ENCODE results near the gene DPEP3. TPM values are rescaled to one million over a fixed set of nuclear protein-coding genes. Genes with fewer than 3 reads are reported as not detected.

Gene DPEP3
- total RNA-seq, 1 experiment from 2014 or later = 1.6 TPM

DNA sequence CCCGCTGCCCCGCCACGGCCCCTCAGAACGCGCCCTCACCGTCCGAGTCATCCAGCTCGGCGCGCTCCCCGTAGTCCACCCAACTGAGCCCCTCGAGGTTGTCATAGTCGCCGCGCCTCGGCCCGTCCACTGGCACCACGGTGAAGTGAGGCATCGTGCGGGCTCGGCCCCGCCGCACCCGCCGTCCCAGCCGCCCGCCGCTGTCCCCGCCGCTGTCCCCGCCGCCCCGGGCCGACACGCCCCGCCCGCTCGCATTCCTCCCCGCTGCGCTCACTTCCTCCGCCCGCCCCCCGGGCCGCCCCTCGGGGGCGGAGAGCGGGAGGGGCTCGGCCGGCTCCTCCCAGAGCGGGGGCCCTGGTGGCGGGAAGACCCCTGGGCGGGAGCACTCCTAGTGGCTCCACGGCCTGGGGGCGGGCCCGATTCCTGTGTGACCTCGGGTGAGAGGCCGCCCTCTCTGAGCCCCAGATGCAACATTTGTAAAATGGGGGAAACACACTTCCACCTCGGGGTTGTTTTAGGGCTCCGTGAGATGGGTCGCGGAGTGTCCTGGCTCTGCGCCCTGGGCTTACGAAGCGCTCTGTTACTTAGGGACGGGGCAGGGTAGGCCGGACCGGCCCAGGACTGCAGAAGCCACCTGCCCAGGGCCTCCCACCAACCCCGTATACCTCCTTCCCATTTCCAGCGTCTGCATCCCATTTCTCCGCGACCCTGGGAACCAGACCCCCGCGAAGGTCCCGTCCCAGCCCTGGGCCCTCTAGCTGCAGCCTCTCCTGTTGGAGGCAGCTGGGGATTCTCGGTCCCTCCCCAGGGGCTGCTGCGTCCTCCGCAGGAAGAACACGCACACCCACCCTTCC, 11.7 kb downstream of the DPEP3 start, which contains the start of gene SLC12A4 (continued):
- TF ChIP-seq, protein P1, sequence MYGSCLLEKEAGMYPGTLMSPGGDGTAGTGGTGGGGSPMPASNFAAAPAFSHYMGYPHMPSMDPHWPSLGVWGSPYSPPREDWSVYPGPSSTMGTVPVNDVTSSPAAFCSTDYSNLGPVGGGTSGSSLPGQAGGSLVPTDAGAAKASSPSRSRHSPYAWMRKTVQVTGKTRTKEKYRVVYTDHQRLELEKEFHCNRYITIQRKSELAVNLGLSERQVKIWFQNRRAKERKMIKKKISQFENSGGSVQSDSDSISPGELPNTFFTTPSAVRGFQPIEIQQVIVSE (CRISPR knock-in tag; IDR thresholded peaks at IDR 0.05; ENCODE audit: borderline replicate concordance) = no peak
- no peak for TF ChIP-seq SOX15 (CRISPR knock-in tag; IDR thresholded peaks at IDR 0.05)
- TF ChIP-seq NFYB (CRISPR knock-in tag; conservative IDR thresholded peaks at IDR 0.05; ENCODE audit: low read depth) = no peak
- TF ChIP-seq ZNF138 (CRISPR knock-in tag; conservative IDR thresholded peaks at IDR 0.05) = no peak
- TF ChIP-seq, protein P2, sequence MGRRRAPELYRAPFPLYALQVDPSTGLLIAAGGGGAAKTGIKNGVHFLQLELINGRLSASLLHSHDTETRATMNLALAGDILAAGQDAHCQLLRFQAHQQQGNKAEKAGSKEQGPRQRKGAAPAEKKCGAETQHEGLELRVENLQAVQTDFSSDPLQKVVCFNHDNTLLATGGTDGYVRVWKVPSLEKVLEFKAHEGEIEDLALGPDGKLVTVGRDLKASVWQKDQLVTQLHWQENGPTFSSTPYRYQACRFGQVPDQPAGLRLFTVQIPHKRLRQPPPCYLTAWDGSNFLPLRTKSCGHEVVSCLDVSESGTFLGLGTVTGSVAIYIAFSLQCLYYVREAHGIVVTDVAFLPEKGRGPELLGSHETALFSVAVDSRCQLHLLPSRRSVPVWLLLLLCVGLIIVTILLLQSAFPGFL (CRISPR knock-in tag; IDR thresholded peaks at IDR 0.05; ENCODE audit: borderline replicate concordance) = no peak
- TF ChIP-seq IRF2 (CRISPR knock-in tag; IDR thresholded peaks at IDR 0.05; ENCODE audit: borderline replicate concordance, low read depth) = no peak
- TF ChIP-seq SMAD4 (CRISPR knock-in tag; IDR thresholded peaks at IDR 0.05) = no peak
- no peak for TF ChIP-seq ZNF671 (CRISPR knock-in tag; IDR thresholded peaks at IDR 0.05)
- TF ChIP-seq, protein P3, sequence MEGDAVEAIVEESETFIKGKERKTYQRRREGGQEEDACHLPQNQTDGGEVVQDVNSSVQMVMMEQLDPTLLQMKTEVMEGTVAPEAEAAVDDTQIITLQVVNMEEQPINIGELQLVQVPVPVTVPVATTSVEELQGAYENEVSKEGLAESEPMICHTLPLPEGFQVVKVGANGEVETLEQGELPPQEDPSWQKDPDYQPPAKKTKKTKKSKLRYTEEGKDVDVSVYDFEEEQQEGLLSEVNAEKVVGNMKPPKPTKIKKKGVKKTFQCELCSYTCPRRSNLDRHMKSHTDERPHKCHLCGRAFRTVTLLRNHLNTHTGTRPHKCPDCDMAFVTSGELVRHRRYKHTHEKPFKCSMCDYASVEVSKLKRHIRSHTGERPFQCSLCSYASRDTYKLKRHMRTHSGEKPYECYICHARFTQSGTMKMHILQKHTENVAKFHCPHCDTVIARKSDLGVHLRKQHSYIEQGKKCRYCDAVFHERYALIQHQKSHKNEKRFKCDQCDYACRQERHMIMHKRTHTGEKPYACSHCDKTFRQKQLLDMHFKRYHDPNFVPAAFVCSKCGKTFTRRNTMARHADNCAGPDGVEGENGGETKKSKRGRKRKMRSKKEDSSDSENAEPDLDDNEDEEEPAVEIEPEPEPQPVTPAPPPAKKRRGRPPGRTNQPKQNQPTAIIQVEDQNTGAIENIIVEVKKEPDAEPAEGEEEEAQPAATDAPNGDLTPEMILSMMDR (IDR thresholded peaks at IDR 0.05) = no peak
- TF ChIP-seq FOXJ3 (CRISPR knock-in tag; IDR thresholded peaks at IDR 0.05; ENCODE audit: borderline replicate concordance) = no peak
- TF ChIP-seq KAT7 (CRISPR knock-in tag; IDR thresholded peaks at IDR 0.05; ENCODE audit: borderline replicate concordance) = no peak
- no peak for TF ChIP-seq EMX1 (CRISPR knock-in tag; IDR thresholded peaks at IDR 0.05)
- TF ChIP-seq, protein P4, sequence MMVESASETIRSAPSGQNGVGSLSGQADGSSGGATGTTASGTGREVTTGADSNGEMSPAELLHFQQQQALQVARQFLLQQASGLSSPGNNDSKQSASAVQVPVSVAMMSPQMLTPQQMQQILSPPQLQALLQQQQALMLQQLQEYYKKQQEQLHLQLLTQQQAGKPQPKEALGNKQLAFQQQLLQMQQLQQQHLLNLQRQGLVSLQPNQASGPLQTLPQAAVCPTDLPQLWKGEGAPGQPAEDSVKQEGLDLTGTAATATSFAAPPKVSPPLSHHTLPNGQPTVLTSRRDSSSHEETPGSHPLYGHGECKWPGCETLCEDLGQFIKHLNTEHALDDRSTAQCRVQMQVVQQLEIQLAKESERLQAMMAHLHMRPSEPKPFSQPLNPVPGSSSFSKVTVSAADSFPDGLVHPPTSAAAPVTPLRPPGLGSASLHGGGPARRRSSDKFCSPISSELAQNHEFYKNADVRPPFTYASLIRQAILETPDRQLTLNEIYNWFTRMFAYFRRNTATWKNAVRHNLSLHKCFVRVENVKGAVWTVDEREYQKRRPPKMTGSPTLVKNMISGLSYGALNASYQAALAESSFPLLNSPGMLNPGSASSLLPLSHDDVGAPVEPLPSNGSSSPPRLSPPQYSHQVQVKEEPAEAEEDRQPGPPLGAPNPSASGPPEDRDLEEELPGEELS (CRISPR knock-in tag; IDR thresholded peaks at IDR 0.05) = no peak
- no peak for TF ChIP-seq NR3C1 (CRISPR knock-in tag; conservative IDR thresholded peaks at IDR 0.05; ENCODE audit: low read depth)
- TF ChIP-seq MXD4 (CRISPR knock-in tag; IDR thresholded peaks at IDR 0.05; ENCODE audit: borderline replicate concordance) = no peak
- TF ChIP-seq, protein P5, sequence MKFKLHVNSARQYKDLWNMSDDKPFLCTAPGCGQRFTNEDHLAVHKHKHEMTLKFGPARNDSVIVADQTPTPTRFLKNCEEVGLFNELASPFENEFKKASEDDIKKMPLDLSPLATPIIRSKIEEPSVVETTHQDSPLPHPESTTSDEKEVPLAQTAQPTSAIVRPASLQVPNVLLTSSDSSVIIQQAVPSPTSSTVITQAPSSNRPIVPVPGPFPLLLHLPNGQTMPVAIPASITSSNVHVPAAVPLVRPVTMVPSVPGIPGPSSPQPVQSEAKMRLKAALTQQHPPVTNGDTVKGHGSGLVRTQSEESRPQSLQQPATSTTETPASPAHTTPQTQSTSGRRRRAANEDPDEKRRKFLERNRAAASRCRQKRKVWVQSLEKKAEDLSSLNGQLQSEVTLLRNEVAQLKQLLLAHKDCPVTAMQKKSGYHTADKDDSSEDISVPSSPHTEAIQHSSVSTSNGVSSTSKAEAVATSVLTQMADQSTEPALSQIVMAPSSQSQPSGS (CRISPR knock-in tag; IDR thresholded peaks at IDR 0.05; ENCODE audit: borderline replicate concordance, low read depth) = no peak
- TF ChIP-seq TCF7 (CRISPR knock-in tag; IDR thresholded peaks at IDR 0.05; ENCODE audit: low read depth) = no peak
- TF ChIP-seq, protein P6, sequence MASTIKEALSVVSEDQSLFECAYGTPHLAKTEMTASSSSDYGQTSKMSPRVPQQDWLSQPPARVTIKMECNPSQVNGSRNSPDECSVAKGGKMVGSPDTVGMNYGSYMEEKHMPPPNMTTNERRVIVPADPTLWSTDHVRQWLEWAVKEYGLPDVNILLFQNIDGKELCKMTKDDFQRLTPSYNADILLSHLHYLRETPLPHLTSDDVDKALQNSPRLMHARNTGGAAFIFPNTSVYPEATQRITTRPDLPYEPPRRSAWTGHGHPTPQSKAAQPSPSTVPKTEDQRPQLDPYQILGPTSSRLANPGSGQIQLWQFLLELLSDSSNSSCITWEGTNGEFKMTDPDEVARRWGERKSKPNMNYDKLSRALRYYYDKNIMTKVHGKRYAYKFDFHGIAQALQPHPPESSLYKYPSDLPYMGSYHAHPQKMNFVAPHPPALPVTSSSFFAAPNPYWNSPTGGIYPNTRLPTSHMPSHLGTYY (CRISPR knock-in tag; IDR thresholded peaks at IDR 0.05) = no peak
- TF ChIP-seq HMGA2 (CRISPR knock-in tag; IDR thresholded peaks at IDR 0.05) = no peak
- no peak for TF ChIP-seq JUN (CRISPR knock-in tag; IDR thresholded peaks at IDR 0.05)
- TF ChIP-seq, protein P7, sequence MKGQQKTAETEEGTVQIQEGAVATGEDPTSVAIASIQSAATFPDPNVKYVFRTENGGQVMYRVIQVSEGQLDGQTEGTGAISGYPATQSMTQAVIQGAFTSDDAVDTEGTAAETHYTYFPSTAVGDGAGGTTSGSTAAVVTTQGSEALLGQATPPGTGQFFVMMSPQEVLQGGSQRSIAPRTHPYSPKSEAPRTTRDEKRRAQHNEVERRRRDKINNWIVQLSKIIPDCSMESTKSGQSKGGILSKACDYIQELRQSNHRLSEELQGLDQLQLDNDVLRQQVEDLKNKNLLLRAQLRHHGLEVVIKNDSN (CRISPR knock-in tag; IDR thresholded peaks at IDR 0.05) = no peak
- TF ChIP-seq ZBTB21 (CRISPR knock-in tag; IDR thresholded peaks at IDR 0.05; ENCODE audit: borderline replicate concordance) = no peak
- TF ChIP-seq, protein P8, sequence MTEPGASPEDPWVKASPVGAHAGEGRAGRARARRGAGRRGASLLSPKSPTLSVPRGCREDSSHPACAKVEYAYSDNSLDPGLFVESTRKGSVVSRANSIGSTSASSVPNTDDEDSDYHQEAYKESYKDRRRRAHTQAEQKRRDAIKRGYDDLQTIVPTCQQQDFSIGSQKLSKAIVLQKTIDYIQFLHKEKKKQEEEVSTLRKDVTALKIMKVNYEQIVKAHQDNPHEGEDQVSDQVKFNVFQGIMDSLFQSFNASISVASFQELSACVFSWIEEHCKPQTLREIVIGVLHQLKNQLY (CRISPR knock-in tag; IDR thresholded peaks at IDR 0.05) = no peak
- no peak for TF ChIP-seq OVOL2 (CRISPR knock-in tag; IDR thresholded peaks at IDR 0.05; ENCODE audit: borderline replicate concordance)
- no peak for TF ChIP-seq CREM (CRISPR knock-in tag; IDR thresholded peaks at IDR 0.05)

All from WTC11 (cell line).